Stimulated activated CD8-positive, alpha-beta memory T cell treated with anti-CD3 and anti-CD28 coated beads, Interleukin-2, amount 100 ng/mL, for 48 hours (primary cell): Measurements from ENCODE around the gene GRIA4.
"Not testable (repeated sequence)": the region's sequence is repeated elsewhere in the genome, so short reads cannot be mapped to it uniquely, and the experiment has no call there.

Experiments
- DNase-seq, 2 donors: peaks; one replicate each; pipeline ENCODE4 v3.0.0-alpha.2; 2020; ENCODE audit warnings: low read depth in 2 of 2

Gene GRIA4

GRCh38 chr11:105860105-105860504 is 250.2 kb downstream of the GRIA4 start:
- DNase-seq: no peak

- no peak for DNase-seq
These were observed 251.4 kb downstream of the GRIA4 start for GRCh38 chr11:105861225-105861624.

- no peak for DNase-seq
These were observed 253.0 kb downstream of the GRIA4 start for GRCh38 chr11:105862736-105863367.

- DNase-seq: no peak
These were observed 253.7 kb downstream of the GRIA4 start for GRCh38 chr11:105863523-105863922.

- no peak for DNase-seq
These were observed 257.9 kb downstream of the GRIA4 start for GRCh38 chr11:105867742-105868141.

GRCh38 chr11:105868762-105869285 is 259.0 kb downstream of the GRIA4 start:
- DNase-seq: no peak

GRCh38 chr11:105870516-105871113 is 260.7 kb downstream of the GRIA4 start:
- DNase-seq: no peak

- DNase-seq: no peak
These were observed 268.6 kb downstream of the GRIA4 start for GRCh38 chr11:105878510-105878909.

- not testable (repeated sequence) for DNase-seq
These were observed 269.1 kb downstream of the GRIA4 start for GRCh38 chr11:105878927-105879326.

GRCh38 chr11:105881027-105881426 is 271.2 kb downstream of the GRIA4 start:
- DNase-seq: no peak

- no peak for DNase-seq
These were observed 274.6 kb downstream of the GRIA4 start for GRCh38 chr11:105884436-105884835.

GRCh38 chr11:105891685-105892084 is 281.8 kb downstream of the GRIA4 start:
- no peak for DNase-seq

GRCh38 chr11:105897161-105897560 is 287.3 kb downstream of the GRIA4 start:
- no peak for DNase-seq

GRCh38 chr11:105899772-105900171 is 289.9 kb downstream of the GRIA4 start:
- DNase-seq: no peak

- no peak for DNase-seq
These were observed 290.7 kb downstream of the GRIA4 start for GRCh38 chr11:105900515-105901035.

GRCh38 chr11:105903113-105903512 is 293.2 kb downstream of the GRIA4 start:
- DNase-seq: no peak

GRCh38 chr11:105906517-105906916 is 296.6 kb downstream of the GRIA4 start:
- DNase-seq: no peak

GRCh38 chr11:105907319-105907718 is 297.4 kb downstream of the GRIA4 start:
- no peak for DNase-seq

GRCh38 chr11:105910095-105910715 is 300.3 kb downstream of the GRIA4 start:
- no peak for DNase-seq

- no peak for DNase-seq
These were observed 301.6 kb downstream of the GRIA4 start for GRCh38 chr11:105911454-105911853.

GRCh38 chr11:105912666-105913065 is 302.8 kb downstream of the GRIA4 start:
- DNase-seq: no peak

GRCh38 chr11:105915021-105915420 is 305.1 kb downstream of the GRIA4 start:
- no peak for DNase-seq

- no peak for DNase-seq
These were observed 308.2 kb downstream of the GRIA4 start for GRCh38 chr11:105918039-105918438.
